CD4-positive, alpha-beta T cell treated with Interferon gamma for 1 hour (primary cell): ENCODE data around the gene MAML3.
A peak's percentile ranks its signal among the peaks of the same experiment; 100 is the strongest.

Source experiments
- DNase-seq: peaks from one replicate; pipeline ENCODE4 v3.0.0-alpha.2; 2020

Gene MAML3

DNA sequence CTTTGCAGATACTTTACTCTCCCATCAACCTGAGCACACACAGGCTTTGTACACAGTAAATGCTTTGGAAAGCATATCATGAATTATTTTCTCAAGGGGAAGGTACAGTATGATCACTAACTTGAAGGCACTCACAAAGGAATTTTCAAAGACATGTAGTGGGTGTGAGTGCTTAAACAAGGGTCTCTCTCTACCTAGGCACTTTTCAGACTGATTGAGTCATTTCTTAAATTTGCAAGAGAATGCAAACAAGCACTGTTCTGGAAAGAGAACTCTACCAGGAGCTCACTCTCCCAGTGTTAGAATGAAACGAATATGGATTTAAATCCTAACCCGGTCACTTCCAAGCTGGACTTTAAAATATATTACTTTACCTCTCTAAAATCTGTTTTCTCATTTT is 85.7 kb downstream of the MAML3 start:
- DNase-seq, result no peak

- no peak for DNase-seq
Observed at GRCh38 chr4:140066031-140066930, 87.7 kb downstream of the MAML3 start.

DNA sequence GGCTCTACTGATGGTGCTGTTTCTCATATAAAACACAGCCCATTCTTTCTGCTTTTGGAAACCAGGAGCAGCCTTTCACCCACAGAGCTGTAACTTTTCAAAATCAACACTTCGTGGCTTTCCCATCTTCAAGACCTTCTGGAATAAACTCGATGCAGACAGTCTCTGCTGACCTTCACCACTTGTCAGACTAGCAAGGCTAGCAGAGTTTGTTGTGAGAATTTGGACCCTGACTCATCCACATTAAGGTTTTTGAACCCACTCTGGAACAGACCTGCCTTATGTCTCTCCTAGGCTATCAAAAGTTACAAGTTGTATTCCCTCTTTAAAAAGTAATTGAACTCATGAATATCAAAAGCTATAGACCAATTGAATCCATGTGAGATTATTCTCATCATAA is 88.6 kb downstream of the MAML3 start:
- DNase-seq, result no peak

GRCh38 chr4:140061659-140062289 is 92.2 kb downstream of the MAML3 start:
- no peak for DNase-seq

GRCh38 chr4:140061194-140061593 is 92.8 kb downstream of the MAML3 start:
- DNase-seq, result no peak

DNA sequence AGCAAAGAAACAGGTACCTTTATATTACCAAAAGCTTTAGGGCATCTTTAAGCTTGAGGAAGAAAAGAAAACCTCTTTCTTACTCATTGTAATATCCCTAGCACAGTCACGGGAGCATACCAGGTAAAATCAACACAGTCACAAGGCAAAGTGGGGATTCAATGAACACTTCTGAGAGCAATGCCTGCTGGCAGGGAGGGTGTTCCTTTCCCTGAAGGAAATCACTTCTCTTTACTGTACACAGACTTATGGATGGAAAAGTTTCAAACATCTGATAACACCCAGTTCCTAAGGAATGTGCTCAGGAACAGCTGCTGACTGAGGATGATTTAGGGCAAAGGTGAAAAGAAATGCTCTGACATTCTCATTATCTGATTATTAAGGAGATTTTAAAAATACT is 94.8 kb downstream of the MAML3 start:
- no peak for DNase-seq

DNA sequence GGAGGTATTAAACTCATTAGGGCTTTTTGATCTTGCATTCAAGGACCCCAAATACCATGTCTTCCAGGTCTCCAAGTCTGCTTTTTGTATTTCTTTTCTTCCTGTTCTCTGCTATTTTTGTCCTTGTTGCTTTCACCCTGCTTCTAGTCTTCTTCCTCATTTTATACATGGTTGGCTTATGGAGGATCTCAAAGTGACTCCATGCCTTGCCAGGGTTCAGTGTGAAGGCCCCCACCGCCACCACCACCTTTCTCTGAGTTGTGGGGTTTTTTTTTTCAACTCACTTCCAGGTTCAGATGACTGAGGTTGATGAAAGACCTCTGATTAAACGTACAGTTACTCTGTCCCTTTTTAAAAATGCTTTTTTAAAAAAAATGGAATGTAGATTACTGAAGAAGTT is 96.3 kb downstream of the MAML3 start:
- DNase-seq, result no peak

DNA sequence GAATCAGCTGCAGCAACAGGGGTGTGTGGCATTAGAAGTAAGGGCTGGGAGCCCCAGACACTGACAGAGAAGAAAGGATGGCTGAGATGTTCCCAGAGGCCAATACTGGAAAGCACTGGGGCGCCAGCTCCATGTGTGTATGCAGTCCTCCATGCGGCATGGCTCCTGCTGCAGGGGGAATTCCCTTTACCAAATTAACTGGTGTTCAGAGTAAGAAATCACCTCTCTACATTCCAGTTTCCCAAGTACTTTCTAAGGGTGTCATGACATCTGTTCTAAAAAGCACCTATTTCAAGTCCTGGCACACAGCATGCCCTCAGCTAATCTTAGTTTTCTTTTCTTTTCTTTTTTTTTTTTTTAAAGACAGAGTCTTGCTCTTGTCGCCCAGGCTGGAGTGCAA is 98.0 kb downstream of the MAML3 start:
- no peak for DNase-seq

DNA sequence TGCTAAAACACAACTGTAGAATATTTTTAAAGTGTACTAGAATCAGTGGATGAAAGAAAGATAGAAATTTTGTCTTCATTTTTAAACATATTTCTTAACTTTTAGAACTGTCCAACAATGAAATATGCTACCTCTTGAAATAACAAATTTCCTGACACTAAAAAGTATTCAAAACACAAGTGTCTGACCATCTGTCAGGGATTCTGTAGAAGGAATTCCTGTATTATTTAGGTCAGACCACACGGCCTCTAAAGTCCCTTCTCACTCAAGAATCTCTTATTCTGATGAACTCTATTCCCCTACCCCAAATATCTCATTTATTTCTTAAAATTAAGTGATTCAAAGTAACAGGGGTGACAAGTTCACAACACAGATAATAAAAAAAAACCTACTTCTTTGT is 99.1 kb downstream of the MAML3 start:
- DNase-seq, result no peak

- no peak for DNase-seq
Observed at GRCh38 chr4:140053185-140053584, 100.8 kb downstream of the MAML3 start.

DNA sequence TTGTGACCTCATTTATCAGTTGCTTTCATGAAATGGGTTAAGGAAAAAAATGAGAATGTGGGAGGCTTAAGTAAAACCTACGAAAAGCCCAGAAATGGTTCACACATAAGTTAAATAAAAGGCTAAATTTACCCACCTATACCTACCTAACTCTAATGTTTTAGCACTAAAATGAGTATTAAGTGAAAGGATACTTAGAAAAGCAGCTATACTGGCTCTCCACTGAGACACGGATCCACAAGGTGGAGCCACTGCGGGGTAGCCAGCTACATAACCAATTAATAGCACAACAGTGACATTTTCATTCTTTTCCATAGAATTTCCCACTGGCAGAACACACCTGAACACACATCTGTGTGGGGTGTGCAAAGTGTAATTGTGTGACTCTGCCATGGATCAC is 101.9 kb downstream of the MAML3 start:
- peak; percentile 14 for DNase-seq

- no peak for DNase-seq
Observed at GRCh38 chr4:140049849-140050637, 103.9 kb downstream of the MAML3 start.

DNA sequence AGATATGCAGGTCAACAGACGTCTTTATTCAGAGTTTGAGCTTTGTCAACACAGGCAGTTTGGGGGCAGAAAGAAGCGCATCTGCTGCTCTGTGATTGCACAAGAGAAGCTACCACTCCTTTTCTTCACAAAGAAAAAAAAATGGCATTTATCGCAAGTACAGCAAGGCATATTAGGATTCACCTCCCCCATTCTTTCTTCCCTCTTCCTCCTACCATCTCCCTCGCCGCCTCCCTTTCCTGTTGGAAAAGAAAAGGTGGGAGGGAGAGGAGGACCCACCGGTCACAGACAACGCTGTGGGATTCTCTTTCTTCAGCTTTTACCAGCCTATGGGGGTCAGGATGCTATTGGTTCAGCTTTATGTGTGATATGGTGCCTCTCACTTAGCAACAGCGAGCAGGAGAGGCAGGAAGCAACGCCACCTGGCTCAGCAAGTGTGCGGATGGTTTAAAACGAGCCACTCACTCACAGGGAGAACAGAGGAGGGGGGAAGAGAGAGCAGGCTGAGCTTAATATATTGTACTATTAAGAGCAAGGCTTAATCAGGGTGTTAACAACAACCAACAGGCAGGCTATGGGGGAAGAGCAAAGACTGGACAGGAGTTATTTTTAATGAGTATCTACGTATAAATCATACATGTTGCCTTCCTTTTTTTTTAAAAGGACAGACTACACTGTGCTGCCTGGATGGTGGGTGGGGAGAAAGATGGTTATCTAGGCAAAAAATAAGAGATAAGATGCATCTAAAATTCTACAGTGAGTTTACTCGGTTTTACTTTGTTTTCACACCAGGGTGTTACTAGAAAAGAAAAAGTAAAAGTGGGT is 104.7 kb downstream of the MAML3 start:
- DNase-seq, result peak; percentile 61

GRCh38 chr4:140048419-140048995 is 105.5 kb downstream of the MAML3 start:
- no peak for DNase-seq

DNA sequence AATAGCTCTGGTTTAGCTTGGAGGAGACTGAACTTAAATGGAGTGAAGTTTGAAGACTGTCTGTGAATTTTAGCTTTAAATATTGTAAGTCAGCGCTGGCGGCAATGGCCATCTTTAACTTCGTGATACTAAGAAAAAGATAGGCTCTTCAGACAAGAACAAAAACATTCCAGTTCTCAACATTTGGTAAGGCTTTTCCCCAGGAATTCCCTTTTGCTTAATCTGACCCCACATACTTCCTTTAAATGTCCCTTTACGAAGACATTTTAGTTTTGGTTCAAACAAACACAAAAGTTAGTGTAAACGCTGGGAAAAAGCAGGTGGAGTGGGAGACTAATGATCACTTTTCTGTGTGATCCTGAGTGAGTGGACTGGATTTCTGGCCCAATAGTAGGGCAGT is 106.2 kb downstream of the MAML3 start:
- DNase-seq, result no peak

DNA sequence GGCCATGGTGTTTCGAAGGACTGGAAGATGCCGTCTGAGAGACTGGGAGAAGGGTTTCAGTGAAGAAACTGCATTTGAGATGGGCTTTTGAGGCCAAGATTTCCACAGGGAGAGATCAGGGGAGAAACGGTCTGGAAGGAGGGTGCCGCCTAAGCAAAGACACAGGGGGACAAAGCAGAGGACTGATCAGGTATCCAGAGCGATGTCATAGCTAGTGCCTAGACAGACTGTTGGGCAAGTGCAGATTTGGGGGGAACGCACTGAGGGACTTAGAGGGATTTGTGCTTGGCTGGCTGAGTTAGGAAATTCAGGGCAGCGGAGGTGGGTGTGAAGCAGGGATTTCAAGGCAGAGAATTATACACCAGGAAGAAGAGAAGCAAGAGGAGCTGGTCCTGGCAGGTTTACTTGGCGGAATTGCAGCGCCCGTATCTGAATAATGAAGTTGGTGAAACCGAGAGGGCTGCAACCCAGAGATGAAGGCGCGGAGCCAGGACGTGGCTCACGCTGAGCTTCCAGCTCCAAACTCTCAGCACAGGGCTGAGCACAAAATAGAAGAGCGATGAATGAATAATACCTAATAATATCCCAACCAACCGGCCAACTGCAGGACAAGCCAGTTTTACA is 106.9 kb downstream of the MAML3 start:
- no peak for DNase-seq

- no peak for DNase-seq
Observed at GRCh38 chr4:140046543-140046942, 107.4 kb downstream of the MAML3 start.

GRCh38 chr4:140046016-140046415 is 108.0 kb downstream of the MAML3 start:
- DNase-seq, result no peak

DNA sequence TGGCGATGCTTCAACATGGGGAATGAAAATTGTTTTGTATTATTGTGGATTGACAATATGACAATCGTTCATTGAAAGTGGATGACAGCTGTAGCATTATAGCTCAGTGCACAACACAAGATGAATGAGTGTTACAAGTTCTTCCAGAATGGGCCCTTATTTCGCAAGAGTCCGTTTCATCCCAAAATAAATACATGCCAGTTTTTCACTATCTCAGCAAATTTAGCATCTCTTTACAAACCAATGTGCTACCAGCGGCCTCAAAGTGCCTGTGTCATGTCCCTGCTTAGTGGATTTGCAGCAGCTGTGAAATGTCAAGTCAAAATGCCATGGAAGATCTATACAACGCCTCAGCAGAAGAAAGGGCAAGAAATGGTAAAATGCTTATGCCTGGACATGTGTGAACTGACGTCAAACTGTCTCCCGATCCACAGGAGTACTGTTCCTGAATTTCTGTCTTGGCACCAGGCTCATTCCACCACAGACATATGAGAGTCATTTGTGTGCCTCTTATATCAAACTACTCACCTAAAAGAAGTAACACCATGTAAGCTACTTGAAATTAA is 109.6 kb downstream of the MAML3 start:
- no peak for DNase-seq

GRCh38 chr4:140042634-140043033 is 111.3 kb downstream of the MAML3 start:
- no peak for DNase-seq

GRCh38 chr4:140038031-140038533 is 115.9 kb downstream of the MAML3 start:
- no peak for DNase-seq
